Stimulated activated CD8-positive, alpha-beta memory T cell treated with anti-CD3 and anti-CD28 coated beads, Interleukin-4, amount 100 ng/mL, for 48 hours (primary cell): ENCODE measurements around the gene PCSK5.
A peak's percentile ranks its signal among the peaks of the same experiment; 100 is the strongest.

Source experiments
- DNase-seq: peaks from one replicate; pipeline ENCODE4 v3.0.0-alpha.2; 2020

Gene PCSK5

DNA sequence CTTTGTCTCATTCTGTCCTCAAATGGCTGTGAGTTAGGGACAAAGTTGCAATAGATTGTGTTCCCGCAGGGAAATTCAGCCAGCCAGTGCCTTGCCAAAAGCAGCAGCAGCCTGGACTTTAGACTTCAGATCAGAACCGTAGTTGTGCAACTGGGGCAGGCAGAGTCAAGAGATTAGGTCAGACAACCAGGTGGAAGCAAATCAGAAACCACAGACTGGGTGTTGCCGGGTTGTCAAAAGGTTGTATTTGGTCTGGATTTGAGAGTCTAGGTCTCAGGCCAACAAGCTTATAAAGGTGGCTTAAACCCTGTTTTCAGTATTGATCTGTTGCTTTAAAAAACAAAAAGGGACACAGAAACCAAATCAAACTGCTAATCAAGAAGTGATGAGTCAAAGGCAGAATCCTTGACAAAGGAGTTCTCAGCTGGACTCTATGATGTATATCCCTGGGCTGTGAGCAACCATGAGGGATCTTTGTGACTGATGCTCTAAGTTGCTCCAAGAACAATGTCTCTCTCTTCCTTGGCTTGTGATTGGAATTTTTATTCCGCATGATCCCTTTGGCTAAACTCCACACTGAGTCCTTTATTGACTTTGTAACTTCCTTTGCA is 482.8 kb downstream of the PCSK5 start:
- no peak for DNase-seq

DNA sequence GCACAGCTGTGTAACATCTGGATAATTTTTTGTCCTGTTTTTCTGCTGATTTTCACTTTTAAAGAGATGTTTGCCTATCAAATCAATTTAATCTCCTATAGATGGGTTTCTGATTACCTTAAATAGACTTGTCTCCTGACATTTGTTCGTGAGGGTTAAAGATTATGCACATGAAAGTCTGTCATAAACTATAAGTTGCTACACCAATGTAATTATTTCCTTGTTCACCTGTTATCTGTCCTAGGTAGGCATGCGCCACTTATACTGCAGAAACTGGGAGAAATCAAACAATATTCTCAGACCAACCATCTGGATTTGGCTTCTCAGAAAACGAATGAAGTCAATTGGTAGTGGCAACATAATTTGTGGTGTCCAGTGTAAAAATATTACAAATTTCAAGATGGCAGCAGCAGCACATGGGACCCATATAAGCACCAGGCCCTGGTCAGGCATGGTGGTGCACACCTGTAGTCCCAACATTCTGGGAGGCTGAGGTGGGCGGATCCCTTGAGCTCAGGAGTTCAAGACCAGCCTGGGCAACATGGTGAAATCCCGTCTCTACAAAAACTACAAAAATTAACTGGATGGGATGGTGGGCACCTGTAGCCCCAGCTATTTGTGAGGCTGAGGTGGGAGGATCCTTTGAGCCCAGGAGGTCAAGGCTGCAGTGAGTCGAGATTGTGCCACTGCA is 483.5 kb downstream of the PCSK5 start:
- DNase-seq, result no peak

DNA sequence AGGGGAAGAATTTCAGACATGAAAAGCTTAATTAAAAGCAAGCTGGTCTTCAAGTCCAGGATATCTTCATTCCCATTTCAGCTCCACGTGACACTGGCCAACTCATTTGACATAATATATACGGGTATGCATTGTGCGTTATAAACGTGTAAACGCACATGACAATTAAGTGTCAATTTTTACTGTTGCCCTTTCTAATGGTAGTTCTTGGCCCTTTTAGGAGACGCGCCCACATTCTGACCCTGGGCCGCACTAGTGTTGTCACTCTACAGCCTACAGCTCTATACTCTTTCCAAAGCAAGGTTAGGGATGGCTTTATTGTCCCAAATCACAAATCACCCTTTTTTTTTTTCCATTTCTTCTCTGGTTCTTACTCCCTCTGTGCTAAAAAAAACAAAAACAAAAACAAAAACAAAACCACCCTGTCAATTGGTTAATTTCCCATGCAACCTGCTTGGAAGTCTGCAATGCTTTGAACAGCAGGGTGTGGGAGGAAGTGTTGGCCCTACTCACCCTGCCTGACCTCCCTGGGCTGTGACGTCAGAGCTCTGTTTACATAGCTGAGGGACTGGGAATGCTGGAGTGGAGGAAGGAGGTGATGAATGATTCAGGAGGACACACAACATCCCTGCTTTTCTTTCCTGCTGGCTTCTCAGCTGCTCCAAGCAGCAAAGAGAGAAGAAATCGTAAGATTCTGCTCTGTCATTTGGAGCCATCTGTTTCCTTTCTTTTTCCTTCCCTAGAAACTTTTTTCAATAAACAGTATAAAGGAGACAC is 484.5 kb downstream of the PCSK5 start:
- DNase-seq, result no peak

DNA sequence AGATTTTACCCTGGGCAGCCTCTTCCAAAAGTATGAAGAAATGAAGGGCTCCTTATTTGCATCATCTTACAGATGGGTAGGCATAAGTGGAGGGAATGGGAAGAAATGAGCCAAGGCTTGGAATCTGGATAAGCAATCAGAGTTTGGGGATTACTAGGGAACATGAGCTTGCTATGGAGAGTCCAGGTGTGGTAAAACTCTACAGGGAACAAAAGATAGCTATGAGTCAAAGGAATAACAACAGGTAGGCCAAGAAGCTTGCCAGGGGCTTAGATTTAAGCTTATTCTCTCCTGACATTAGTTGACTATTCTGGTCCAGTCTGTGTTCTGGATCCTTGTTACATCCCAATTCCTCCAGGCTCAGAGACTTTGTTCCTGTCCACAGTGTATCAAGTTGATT is 487.3 kb downstream of the PCSK5 start:
- no peak for DNase-seq

DNA sequence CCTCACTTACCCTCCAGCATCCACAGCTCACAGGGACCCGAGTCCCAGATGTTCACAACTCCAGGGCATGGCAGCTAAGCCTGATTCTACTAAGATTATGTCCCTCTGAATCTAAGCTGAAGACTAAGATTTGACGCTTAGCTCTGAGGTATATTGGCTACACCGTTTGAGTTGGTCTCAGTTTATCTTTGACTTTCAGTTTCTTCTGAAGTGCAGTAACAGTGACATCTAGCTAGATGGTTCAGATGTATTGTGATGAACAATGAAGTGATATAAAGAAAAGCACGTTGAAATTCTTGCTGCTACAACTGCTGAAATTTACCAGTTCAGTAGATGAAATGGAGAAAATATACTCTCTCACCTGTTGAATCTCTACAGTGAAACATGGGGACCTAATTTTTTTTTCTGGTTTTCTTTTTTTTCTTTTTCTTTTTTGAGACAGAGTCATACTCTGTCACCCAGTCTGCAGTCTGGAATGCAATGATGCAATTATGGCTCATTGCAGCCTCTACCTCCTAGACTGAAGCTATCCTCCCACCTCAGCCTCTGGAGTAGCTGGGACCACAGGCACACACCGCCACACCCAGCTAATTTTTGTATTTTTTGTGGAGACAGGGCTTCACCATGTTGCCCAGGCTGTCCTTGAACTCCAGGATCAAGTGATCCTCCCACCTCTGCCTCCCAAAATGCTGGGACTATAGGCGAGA is 488.0 kb downstream of the PCSK5 start:
- no peak for DNase-seq

DNA sequence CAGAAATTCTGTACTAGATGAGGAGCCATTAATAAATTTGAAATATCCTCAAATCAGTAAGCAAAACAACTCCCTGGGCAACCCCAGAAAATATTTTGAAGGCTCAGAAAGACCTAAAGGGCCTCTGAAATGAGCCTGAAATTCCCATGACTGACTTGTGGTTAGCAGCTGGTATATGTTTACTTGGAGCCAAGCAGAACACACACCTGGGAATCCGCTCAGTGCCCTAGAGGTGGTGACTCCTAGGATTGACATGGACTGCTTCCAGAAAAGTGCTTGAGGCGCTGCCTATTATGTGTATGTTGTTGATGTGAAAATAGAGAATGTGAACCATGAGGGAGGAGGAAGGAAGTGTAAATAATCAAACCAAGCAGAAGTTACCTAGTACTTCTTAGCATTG is 489.0 kb downstream of the PCSK5 start:
- DNase-seq, result no peak

DNA sequence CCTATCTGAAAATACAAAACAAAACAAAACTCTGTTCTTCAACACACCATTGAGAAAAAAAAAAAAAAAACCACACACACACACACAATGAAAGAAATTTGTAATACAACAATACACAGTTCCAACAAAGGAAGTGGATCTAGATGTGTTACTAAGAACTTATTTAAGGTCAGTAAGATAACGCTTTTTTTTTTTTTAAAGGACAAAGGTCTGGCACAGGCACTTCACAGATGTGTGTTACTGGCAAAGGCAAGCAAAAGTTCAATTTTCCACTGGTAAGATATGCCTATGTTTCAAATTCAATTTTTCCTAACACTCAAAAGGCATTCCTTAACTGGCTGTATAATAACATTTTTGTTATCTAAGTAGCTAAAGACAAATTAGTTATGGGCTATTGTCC is 500.2 kb downstream of the PCSK5 start:
- DNase-seq, result no peak

DNA sequence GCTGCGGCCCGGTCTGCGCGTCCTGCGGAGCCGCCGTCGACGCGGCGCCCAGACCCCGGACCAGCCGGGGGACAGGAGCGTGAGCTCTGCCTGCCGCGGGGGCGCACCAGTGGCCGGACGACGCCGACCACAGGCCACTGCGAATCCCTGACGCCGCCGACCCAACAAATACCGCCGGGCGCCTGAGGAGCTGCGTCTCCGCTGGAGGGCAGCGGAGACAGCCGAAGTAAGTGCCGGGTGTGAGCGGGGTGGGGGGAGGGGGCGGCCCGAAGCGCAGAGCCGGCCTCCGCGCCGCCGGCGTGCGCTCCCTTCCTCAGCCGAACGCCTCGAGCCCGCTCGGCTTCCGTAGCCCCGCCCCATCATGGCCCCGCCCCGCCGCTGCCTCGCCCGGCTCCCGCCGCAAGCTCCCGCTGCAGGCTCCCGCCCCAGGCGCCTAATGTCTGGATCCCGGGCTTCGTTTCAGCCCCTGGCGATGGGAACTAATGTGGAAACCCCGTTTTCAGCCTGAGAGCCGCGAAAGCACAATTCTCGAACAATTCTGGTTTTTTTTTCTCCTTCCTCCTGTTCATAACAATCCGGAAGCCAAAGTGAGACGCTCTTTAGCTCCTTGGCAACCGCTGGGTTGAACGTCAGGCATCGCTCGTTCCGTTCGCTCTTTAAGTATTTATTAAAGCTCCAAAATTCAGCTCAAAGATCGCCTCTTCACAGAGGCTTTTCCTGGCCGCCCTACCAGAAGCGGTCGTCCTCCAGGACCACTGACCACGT is 503.9 kb downstream of the PCSK5 start, which contains the start of gene RFK:
Gene RFK (minus strand): TSS at position 232 of the 765 bp plus-strand sequence. CDS start 255 bp downstream, outside the sequence.
- DNase-seq, result peak; percentile 97

DNA sequence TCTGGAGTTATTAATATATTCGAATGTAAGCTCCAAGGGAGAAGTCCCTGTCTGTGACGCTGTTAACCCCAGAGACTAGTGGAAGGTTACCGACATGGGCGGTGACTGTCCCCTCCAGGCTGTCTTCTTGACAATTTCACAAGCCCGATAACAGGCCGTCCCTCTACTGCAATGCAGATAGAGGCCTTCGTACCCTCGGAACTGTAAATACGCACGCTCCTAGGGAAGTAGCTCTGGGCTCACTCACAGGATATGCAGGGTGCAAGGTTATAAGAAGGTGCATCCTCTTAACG is 504.4 kb downstream of the PCSK5 start:
- peak; percentile 69 for DNase-seq

DNA sequence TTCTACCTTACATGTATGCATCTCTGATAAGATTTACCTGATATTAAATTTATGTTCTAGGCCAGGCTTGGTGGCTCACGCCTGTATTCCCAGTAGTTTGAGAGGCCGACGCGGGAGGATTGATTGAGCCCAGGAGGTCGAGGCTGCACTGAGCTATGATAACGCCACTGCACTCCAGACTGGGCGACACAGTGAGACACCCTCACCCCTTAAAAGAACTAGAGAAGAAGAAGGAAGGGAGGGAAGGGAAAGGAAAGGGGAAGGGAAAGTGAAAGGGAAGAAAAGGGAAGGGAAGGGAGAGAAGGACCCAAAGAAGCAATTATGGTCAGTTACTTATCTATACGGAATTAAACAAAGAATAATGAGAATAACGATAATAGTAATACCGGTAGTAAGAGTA is 504.9 kb downstream of the PCSK5 start:
- no peak for DNase-seq

DNA sequence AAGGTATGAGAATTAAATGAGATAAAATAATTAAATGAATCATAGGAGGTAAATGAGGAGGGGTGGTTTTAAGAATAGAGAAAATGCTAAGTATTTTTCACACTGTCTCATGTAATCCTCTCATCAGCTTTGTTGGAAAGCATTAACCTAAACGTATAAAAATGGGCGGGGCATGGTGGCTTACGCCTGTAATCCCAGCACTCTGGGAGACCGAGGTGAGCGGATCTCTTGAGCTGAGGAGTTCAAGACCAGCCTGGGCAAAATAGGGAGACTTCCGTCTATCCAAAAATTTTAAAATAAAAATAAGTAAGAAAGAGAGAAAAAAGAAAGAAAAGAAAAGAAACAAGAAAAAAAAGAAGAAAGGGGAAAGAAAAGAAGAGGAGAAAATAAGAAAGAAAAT is 505.7 kb downstream of the PCSK5 start:
- no peak for DNase-seq

DNA sequence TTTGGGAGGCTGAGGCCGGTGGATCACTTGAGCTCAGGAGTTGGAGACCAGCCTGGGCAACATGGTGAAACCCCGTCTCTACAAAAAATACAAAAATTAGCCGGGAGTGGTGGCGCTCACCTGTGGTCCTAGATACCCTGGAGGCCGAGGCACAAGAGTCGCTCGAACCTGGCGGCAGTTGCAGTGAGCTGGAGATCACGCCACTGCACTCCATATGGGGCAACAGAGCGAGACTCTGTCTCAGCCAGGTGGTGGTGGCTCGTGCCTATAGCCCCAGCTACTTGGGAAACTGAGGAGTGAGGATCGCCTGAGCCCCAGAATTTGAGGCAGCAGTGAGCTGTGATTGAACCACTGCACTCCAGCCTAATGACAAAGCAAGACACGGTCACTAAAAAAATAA is 506.1 kb downstream of the PCSK5 start:
- no peak for DNase-seq

DNA sequence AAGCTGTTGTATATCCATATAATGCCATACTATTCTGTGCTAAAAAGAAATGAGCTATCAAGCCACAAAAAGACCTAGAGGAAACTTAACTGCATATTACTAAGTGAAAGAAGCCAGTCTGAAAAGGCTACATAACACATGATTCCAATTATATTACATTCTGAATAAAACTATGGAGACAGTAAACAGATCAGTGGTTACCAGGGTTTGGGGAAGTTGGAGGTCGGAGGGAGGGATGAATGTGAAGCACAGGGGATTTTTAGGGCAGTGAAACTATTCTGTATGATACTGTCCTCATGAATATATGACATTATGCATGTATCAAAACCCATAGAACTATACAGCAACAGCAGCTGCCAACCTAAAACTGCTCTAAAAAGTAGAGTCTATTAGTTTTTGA is 509.4 kb downstream of the PCSK5 start:
- DNase-seq, result no peak

DNA sequence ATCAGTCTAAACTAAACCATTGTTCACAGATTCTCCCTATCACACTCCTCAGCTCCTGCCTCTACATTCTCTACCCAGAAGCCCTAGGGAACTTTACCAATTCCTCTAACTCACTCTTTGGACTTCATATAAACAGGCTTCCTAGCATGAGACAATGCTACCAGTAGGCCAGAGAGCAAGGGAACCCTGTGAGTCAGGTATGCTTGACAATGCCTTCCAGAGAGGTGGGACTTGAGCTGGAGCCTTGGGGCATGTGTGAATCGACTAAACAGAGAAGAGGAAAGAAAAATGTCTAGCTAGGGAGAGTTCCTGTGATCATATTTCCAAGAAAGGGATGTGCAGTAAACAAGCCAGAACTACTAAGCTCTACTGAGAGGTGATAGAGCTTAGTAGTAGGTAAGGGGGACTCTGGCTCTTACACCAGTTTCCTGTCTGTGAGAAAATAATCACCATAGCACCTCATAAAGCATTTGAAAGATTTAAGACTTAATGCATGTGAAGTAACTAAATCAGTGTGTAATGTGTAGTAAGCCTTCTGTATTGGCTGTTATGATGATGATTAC is 510.1 kb downstream of the PCSK5 start:
- DNase-seq, result no peak

DNA sequence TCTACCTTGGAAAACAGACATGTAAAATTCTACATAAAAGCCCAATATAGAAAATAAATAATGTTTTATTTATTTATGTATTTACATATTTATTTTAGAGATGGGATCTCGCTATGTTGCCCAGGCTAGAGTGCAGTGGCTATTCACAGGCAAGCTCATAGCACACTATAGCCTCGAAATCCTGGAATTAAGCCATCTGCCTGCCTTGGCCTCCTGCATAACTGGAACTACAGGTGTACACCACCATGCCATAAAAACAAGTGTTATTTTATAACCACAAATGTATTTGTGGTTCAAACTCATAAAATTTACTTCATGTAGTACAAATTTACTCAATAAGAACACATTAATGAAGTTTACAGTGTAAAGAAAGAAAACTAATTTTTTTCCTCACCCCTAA is 510.7 kb downstream of the PCSK5 start:
- no peak for DNase-seq

DNA sequence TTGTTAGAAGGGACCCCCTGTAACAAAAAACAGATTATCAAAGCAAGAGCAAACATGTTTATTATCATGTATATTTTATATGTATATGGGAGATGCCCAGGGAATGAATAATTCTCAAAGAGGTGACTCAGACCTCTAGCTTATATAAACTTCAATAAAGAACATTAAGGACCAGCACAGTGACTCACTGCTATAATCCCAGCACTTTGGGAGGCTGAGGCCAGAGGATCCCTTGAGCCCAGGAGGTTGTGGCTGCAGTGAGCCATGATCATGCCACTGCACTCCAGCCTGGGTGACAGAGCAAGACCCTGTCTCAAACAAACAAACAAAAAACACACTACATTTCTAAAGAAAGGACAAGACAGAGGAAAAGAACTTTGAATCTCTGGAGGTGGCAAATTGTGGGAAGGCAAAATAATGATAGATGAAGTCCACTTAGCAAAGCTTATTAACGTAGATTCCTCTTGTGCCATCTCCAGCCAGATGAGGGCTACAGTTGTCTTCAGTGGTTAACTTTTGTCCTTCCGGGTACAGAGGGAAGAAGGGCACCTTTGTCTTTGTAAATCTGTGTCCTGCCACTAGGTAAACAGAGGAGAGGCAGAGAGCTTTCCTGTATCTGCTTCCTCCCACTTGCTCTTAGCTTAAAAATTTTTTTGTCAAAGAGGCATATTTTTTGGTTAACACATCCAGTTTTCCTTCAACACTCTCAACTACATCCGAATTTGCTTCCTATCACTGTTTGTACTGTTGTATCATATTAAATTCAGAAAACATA is 511.3 kb downstream of the PCSK5 start:
- no peak for DNase-seq

DNA sequence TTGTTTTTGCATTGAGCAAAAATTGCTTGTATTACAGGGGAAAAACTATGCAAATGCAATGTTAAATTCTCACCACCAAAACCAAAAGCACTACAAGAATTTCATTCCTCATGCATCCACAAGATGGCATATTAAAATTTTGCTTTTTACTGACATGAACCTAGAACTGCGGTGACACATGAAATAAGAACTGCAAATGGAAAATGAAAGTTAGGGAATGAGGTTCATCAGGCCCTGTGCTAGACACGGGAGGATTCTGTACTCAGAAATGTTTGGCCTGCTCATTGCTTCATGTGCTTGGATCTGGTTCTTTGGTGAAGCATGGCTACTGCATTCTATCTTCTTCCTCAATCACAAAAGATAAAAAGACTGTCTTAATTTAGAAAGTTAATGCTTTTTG is 512.9 kb downstream of the PCSK5 start:
- no peak for DNase-seq

DNA sequence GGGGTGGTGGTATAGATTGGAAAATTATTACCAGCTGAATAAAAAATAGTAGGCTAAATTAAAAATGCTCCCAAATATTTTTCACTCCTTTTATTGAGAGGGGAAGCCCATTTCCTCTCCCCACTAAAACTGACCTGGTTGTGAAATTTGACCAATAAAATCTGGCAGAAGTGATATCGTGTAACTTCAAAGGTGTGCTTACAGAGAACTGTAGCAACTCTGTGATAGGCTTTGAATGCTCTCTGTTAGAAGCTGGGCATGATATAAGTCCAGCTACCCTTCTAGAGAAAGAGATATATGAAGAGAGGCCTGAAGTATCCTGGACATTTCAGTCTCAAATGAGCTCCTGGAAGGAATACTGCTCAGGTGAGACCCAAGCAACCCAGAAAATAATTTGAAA is 513.9 kb downstream of the PCSK5 start:
- no peak for DNase-seq

DNA sequence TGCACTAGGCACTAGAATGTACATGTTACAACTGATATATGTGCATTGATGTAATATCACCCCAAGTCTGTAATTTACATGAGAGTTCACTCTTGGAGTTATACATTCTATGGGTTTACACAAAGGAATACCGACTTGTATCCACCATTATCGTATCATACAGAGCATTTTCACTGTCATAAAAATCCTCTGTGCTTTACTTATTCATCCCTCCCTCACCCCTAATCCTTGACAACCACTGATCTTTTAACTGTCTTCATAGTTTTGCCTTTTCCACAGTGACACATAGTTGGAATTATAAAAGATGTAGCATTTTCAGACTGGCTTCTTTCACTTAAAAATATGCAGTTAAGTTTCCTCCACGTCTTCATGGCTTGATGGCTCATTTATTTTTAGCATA is 514.9 kb downstream of the PCSK5 start:
- no peak for DNase-seq

DNA sequence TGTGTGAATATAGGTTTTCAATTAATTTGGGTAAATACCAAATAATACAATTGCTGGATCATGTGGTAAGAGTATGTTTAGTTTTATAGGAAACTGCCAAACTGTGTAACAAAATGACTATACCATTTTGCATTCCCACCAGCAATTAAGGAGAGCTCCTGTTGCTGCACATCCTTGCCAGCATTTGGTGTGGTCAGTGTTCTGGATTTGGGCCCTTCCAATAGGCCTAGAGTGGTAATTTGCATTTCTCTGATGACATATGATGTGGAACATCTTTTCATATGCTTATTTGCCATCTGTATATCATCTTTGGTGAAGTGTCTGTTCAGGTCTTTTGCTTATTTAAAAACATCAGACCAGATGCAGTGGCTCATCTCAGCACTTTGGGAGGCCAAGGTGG is 515.4 kb downstream of the PCSK5 start:
- no peak for DNase-seq
